Spleen (tissue), 11 donors: ENCODE results near the gene DCAF5. TPM values are rescaled to one million over a fixed set of nuclear protein-coding genes. Genes with fewer than 3 reads are reported as not detected.

Source experiments
- DNase-seq: peaks from one replicate; pipeline ENCODE4 v3.0.0-alpha.2; 2020
- H3K27ac ChIP-seq, 8 donors: fragments of 200-600 bp; sonication (generic) in 7 of 8; 1 replicate in 4 of 8; 2 replicates in 4 of 8; pipeline versions ENCODE4 v1.5.0 to v1.8.0; 2016 to 2021; ENCODE audit warnings: inconsistent platforms in 4 of 8, mild to moderate bottlenecking in 4 of 8, moderate library complexity in 1 of 8
- H3K27me3 ChIP-seq, 7 donors: fragments of 200-600 bp; sonication (generic) in 6 of 7; replicated peaks in 1 of 7; 1 replicate in 4 of 7; 2 replicates in 3 of 7; pipeline versions ENCODE4 v1.5.0 to v1.8.0; 2016 to 2021; ENCODE audit warnings: inconsistent platforms in 3 of 7, mild to moderate bottlenecking in 1 of 7
- H3K36me3 ChIP-seq, 6 donors: fragments of 200-600 bp; sonication (generic) in 5 of 6; 1 replicate in 4 of 6; 2 replicates in 2 of 6; pipeline versions ENCODE4 v1.5.0 to v1.8.0; 2016 to 2021; ENCODE audit warnings: inconsistent platforms in 2 of 6
- H3K4me1 ChIP-seq, 6 donors: fragments of 200-600 bp; sonication (generic) in 5 of 6; 1 replicate in 3 of 6; 2 replicates in 3 of 6; pipeline versions ENCODE4 v1.5.0 to v1.8.0; 2016 to 2021; ENCODE audit warnings: inconsistent platforms in 3 of 6
- H3K4me3 ChIP-seq, 8 donors: fragments of 200-600 bp; sonication (generic) in 7 of 8; 1 replicate in 4 of 8; 2 replicates in 4 of 8; pipeline versions ENCODE4 v1.5.0 to v1.8.0; 2016 to 2021; ENCODE audit warnings: inconsistent platforms in 4 of 8, mild to moderate bottlenecking in 4 of 8, moderate library complexity in 2 of 8
- H3K9me3 ChIP-seq, 8 donors: fragments of 200-600 bp; sonication (generic) in 7 of 8; 1 replicate in 4 of 8; 2 replicates in 4 of 8; pipeline versions ENCODE4 v1.5.0 to v1.8.0; 2016 to 2021; ENCODE audit warnings: inconsistent platforms in 4 of 8
- CTCF ChIP-seq, 11 experiments: fragments of 200-600 bp in 7 of 11; fragments of 450-650 bp in 4 of 11; sonication (generic) in 4 of 11; IDR thresholded peaks in 8 of 11; conservative IDR thresholded peaks in 3 of 11; 1 replicate in 7 of 11; 2 replicates in 4 of 11; pipeline versions ENCODE4 v1.4.0 to v1.8.0; 2016 to 2021; ENCODE audit warnings: antibody characterized with exemption in 11 of 11, inconsistent platforms in 4 of 11, mild to moderate bottlenecking in 1 of 11
- POLR2A ChIP-seq, 3 donors: fragments of 450-650 bp; IDR thresholded peaks; one replicate each; pipeline ENCODE4 v1.5.1; 2017; ENCODE audit warnings: antibody characterized with exemption in 3 of 3, mild to moderate bottlenecking in 1 of 3
- POLR2AphosphoS5 ChIP-seq, 3 donors: sonication (generic); formaldehyde crosslinking; IDR thresholded peaks; one replicate each; pipeline ENCODE4 v1.5.1; 2017; ENCODE audit warnings: antibody characterized with exemption in 3 of 3
- WGBS, 5 donors: extraction: QIAGEN DNeasy Blood & Tissue Kit in 3 of 5; methylation state at CpG; one replicate each; pipeline versions ENCODE4 v1.1.5 to v1.1.7; 2013 to 2018; 5-methylcytosine and 5-hydroxymethylcytosine counted together
- intact Hi-C: fragments of 100-400 bp; cut with DNase I; formaldehyde crosslinking; loops from one replicate; pipeline ENCODE4 v1.15.0; 2023; ENCODE audit warnings: low total_unique reads
- polyA plus RNA-seq, 3 donors: library from polyadenylated mRNA; stranded (reverse); fragments of 200-250 nt; gene quantifications; one replicate each; pipeline ENCODE4 v1.2.1, GENCODE V29; 2013
- total RNA-seq, 7 donors: library from RNA; depleted of rRNA in 3 of 7; stranded (reverse); fragments of >200 nt in 3 of 7; fragmentation: NEBNext Ultra II Directional in 4 of 7; extraction: Animal tissue kit (Norgen Biotek cat#: 25700) in 4 of 7; gene quantifications; one replicate each; pipeline versions ENCODE4 v1.1.0 to v1.2.1, GENCODE V29; 2016 to 2021
- donor health status: healthy with polysubstance abuse.
- donor health status: DM: no; HTN: no; CAD: no; lungs with moderate emphysema.
- donor health status: DM: no; HTN: no; CAD: no.
- donor health status: Bipolar disorder and iron deficiency.
- donor health status: healthy.
- donor health status: DM: no; HTN: no; CAD: no.
- donor health status: DM: yes; HTN: yes; CAD: no.

DCAF5 gene
- total and polyA plus RNA-seq, 10 donors: 10.3 to 60.6 (median 44.1) TPM

DNA sequence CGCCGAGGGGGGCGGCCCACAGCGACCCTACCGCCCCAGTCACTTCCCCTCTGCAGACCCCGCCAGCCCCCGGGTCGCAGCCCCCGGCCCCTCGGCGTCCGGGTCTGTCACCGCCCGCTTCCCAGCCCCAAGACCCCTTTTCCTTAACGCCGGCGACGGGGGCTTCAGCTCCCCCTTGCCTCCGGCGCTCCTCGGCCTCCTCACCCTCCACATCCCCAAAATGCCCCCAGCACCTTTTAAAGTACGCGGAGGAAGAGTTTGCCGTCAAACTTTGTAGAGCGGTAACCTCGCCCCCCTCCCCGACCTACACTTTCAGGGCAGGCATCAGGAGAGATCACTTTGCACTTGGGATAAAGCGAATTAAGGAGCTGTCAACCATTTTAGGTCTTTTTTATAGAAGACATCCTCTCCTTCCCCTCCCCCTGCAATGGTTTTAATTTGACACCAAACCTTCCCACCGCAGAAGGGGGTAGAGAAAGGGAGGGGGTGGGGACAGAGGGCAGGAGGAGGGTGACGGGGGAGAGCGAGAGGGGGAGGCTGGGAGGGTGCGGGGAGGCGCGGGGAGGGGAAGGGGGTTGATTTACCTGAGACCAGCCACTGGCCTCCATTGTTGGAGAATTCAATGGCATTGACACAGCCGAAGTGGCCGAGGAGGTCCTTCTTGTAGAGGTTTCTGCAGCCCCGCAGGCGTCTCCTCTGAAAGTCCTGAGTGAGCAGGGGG, 578 bp downstream of the DCAF5 start:
- intact Hi-C loops: no loop called here
- Histone ChIP-seq H3K27ac (peak overlapping the region; percentile 89 to 96 (median 92)), H3K27me3 (no peaks in the 10 kb centered on the region), H3K4me1 (peaks cover 20 to 65% (median 44%) of the 10 kb centered on the region in 6 donors), H3K9me3 (no peaks in the 10 kb centered on the region), H3K4me3 (peak overlapping the region; percentile 73 to 98 (median 93)), H3K36me3 (peaks cover 0 to 21% (median 8%) of the 10 kb centered on the region in 6 donors)
- WGBS, 5 donors: 0 to 2% (median 1%) methylated on average over 30 to 38 of the region's 38 CpGs
- peak; percentile 84 for DNase-seq
- no peak for TF ChIP-seq POLR2AphosphoS5 (IDR thresholded peaks at IDR 0.05)
- TF ChIP-seq POLR2A (IDR thresholded peaks at IDR 0.05): no peak
- peak in 1 of 11 experiments; percentile 3 for TF ChIP-seq CTCF (IDR thresholded peaks at IDR 0.05 in 8 of 11, conservative IDR thresholded peaks at IDR 0.05 in 3 of 11)

DNA sequence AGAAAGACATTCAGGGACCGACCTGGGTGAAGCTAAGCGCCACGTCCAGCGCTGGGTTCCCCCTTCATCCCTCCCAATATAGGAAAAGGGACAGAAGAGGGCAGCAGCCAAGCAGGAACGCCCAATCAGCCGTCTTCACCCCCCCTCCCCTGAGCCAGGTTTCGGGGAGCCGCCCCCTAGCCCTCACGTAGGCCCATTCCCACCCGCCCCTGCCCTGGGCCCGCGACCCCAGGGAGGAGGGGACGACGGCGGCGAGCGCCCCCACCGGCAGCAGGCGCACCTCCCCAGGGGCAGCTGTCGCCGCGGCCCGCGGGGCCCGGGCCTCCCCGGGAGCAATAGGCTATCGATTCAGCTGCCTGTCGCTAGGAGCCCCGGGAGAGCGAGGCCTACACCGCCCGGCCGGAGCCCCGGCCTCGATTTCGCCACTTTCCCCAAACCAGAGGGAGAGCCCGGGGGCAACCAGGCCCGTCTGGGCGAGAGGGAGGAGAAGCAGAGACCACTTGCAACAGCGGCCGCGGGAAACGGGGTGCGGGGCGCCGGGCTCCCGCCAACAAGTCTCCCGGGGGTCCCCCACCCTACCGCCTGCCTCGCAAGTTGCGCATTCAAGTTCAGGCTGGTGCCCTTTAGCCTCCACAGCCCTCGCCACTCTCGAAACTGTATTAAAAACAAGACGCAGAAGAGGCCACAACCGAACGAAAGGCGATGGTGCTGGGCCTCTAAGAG, 1.3 kb downstream of the DCAF5 start:
- peak in 9 of 11 experiments; percentile 35 to 80 (median 68) for TF ChIP-seq CTCF (IDR thresholded peaks at IDR 0.05 in 8 of 11, conservative IDR thresholded peaks at IDR 0.05 in 3 of 11)
- peak; percentile 34 to 76 (median 65) for TF ChIP-seq POLR2AphosphoS5 (IDR thresholded peaks at IDR 0.05)
- TF ChIP-seq POLR2A (IDR thresholded peaks at IDR 0.05): no peak
- Histone ChIP-seq H3K4me1 (peaks cover 20 to 71% (median 48%) of the 10 kb centered on the region in 6 donors), H3K9me3 (no peaks in the 10 kb centered on the region), H3K4me3 (peak overlapping the region; percentile 73 to 98 (median 93)), H3K36me3 (peaks cover 0 to 28% (median 8%) of the 10 kb centered on the region in 6 donors), H3K27ac (peak overlapping the region; percentile 75 to 96 (median 92)), H3K27me3 (no peaks in the 10 kb centered on the region)
- WGBS, 5 donors: 0 to 1% (median 0%) methylated on average over 35 to 57 of the region's 57 CpGs
- DNase-seq: peak; percentile 95
- intact Hi-C loops: no loop called here

DNA sequence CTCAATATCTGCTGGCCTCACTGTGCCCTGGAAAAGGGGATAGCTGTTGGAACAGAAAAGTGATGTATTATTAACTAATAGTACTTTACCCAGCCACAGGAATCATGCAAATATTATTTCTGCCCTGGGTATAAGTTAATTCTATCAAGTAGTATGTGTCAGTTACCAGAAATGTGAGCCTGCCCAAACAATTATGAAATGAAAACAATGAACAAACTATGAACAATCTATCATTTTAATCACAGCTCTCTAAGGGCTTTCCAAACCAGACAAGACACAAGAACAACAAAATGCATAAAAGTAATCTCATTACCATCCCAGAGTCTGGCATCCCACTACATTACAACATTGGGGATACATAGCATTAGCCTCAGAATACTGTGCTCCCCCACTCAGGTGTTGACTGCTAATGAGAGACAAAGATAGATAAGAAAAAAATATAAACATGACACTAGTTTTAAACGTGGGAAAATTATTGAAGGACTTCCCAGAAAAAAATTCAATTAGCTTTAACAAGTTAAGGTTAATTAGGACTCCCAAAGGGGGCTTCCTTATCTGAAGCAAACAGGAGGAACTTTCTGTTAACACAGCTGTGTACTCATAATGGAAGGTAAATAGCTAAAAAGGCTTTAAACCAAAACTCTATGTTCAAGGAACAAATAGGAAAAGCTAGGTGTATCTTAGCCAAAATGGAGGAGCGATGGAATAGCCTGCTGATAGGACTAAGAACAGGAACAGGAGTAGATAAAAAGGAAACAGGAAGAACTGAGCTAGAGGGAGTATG, 3.3 kb downstream of the DCAF5 start:
- intact Hi-C loops: no loop called here
- H3K27ac ChIP-seq: peak overlapping the region in 2 of 8 donors; percentile 17 to 19
- TF ChIP-seq CTCF (IDR thresholded peaks at IDR 0.05 in 8 of 11, conservative IDR thresholded peaks at IDR 0.05 in 3 of 11) (no peak), POLR2A (IDR thresholded peaks at IDR 0.05) (no peak), POLR2AphosphoS5 (IDR thresholded peaks at IDR 0.05) (no peak)
- no peaks in the 10 kb centered on the region for H3K9me3 ChIP-seq
- 34 to 53% (median 42%) methylated on average over 2 of the region's 2 CpGs for WGBS, 5 donors
- H3K4me3 ChIP-seq: no peak overlapping the region
- peaks cover 0 to 37% (median 8%) of the 10 kb centered on the region in 6 donors for H3K36me3 ChIP-seq
- no peak for DNase-seq
- peaks cover 20 to 80% (median 50%) of the 10 kb centered on the region in 6 donors for H3K4me1 ChIP-seq
- H3K27me3 ChIP-seq: no peaks in the 10 kb centered on the region
